LNCaP clone FGC (cell line): Measurements from ENCODE around the gene SLC8A1.

Experiments used
- DNase-seq: peaks from one replicate; pipeline ENCODE4 v3.0.0-alpha.2; 2011; ENCODE audit warnings: low read depth
- H3K4me3 ChIP-seq: 2 replicates; pipeline ENCODE4 v1.5.1; 2011; ENCODE audit warnings: mild to moderate bottlenecking, low read depth, low read length, control low read depth
- TF ChIP-seq, protein P1 (sequence below): IDR thresholded peaks from 2 replicates; pipeline ENCODE4 v1.5.1; 2012; ENCODE audit warnings: mild to moderate bottlenecking; ENCODE audit not compliant: control insufficient read depth, insufficient read depth; ENCODE audit errors: extremely low read depth

SLC8A1 gene

DNA sequence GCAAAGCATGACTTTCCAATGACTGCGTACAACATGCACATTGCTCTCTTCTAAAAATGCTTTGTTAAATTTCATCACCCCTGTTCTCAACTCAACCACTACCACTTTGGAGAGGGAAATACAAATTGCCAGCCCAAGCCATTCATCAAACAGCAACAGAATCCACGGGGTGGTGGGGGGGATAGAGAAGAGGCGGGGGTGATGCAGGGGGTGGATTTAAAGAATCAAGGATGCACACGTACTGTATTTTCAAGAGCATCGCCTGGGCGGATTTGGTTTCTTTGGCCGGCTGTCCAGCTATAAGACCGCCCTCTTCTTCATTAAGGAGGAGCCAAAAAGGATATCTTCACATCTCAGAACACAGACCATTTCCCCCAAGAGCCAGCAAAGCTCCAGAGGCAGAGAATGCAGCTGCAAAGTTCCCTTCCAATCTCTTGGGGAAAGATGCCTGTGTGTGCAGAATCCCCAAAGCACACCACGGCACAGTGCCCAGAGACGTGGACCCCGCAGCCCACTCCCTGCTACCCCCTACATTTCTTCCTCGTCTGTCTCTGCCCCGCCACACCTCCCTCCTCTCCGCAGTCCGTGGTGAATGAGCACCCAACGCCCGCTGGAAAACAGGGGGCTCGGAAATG, 977 bp downstream of the SLC8A1 start:
- no peak for DNase-seq
- H3K4me3 ChIP-seq = no peak overlapping the region
- TF ChIP-seq, protein P1, sequence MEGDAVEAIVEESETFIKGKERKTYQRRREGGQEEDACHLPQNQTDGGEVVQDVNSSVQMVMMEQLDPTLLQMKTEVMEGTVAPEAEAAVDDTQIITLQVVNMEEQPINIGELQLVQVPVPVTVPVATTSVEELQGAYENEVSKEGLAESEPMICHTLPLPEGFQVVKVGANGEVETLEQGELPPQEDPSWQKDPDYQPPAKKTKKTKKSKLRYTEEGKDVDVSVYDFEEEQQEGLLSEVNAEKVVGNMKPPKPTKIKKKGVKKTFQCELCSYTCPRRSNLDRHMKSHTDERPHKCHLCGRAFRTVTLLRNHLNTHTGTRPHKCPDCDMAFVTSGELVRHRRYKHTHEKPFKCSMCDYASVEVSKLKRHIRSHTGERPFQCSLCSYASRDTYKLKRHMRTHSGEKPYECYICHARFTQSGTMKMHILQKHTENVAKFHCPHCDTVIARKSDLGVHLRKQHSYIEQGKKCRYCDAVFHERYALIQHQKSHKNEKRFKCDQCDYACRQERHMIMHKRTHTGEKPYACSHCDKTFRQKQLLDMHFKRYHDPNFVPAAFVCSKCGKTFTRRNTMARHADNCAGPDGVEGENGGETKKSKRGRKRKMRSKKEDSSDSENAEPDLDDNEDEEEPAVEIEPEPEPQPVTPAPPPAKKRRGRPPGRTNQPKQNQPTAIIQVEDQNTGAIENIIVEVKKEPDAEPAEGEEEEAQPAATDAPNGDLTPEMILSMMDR = no peak

DNA sequence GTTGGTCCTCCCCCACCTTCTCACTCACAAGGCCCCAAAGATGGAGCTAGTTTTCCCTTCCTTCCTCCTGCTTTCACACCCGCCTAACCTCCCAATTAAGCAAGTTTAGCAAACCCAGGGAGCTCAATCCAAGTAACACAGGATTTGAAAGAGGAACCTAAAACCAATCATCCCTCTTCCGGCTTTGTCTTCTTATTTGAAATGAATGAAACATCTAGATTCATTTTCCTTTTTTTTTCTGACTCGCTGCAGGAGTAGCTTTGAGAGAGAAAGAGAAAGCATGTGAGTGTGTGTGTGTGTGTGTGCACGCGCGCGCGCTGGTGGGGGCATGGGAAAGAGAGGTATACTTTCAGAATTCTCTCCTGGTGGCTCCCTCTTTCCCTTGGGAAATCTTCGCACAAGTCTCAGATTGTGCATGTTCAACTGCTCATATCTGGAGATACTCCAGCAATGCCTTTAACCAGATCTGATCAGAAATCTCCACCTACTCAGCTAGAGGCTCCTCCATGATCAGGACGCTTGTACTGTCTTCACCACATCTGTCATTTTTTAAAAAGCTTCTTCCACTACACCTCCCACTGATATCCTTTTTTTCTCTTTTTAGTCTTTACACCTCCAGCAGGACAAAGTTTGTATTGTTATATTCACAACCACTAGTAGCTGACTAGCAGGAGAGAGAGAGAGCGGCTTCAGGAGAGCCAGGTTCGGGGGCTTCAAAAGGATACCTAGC, 1.7 kb downstream of the SLC8A1 start:
- no peak for DNase-seq
- TF ChIP-seq, protein P1 = no peak
- no peak overlapping the region for H3K4me3 ChIP-seq

DNA sequence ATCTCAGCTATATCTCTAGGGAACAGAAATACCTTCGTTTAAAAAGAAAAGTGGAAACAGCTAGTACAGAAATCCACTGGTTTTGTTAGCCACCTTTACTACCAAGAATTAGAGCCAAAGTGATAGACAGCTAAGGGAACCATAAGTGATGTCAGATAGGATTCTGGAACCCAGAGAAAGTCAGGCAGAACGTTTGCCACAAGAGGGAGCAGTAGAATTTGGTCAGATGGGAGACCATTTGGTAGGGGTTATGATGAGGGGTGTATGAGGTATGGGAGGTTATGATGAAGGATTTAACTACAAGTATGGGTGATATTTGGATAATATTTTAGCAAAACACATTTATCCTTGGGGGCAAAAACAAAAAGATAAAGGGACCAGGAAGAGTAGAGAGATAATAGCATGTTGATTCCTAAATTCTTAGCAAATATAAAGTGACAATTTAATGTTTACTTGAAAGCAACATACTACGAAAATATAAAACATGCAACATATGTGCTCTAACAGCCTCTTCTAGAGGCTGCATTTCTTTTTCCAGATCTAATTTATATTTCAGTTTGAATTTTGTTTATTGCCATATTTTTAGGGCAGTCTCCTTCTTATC, 3.3 kb downstream of the SLC8A1 start:
- TF ChIP-seq, protein P1 = peak; percentile 43
- DNase-seq = no peak
- H3K4me3 ChIP-seq = no peak overlapping the region

DNA sequence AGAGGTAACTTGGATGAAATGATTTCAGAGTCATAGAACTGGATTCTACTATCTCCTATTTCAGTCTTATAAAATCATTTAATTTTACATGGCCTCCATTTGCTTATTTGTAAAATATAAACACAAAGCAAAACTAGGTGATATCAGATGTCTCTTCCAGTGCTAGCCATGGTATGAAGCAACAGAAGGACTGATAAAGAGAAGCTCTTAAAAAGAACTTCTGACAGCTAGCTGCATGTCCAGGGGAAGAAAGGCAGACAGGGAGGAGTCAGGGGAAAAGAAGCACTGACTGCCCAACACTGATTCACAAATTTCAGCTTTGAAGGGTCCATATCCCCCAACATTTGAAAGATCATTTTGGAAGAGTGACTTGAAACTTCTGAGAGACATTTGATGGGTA, 6.4 kb downstream of the SLC8A1 start:
- no peak for DNase-seq
- H3K4me3 ChIP-seq = no peak overlapping the region
- TF ChIP-seq, protein P1 = no peak

DNA sequence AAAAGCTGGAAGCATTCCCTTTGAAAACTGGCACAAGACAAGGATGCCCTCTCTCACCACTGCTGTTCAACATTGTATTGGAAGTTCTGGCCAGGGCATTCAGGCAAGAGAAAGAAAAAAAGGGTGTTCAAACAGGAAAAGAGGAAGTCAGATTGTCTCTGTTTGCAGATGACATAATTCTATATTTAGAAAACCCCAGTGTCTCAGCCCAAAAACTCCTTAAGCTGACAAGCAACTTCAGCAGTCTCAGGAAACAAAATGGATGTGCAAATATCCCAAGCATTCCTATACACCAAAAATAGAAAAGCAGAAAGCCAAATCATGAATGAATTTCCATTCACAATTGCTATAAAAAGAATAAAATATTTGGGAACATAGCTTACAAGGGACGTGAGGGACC, 11.1 kb downstream of the SLC8A1 start:
- H3K4me3 ChIP-seq = no peak overlapping the region
- DNase-seq = no peak
- TF ChIP-seq, protein P1 = no peak

DNA sequence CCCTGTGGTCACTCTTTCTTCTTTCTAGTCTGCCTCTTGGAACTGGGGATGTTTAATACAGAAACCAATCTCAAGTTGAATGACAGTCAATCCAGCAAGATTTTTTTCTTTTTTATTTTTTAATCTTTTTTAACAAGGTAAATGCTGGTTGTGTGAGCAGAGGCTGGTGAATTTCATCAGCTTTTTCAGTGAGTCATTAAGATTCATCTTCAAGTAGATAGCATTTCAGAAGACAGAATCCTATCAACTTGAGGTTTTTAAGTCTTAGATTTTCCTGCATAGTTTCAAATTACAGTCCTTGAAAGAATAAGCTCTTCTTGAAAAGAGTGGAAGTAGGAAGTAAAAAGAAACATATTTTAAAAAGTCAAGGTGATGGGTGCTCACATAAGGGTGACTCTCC, 12.4 kb downstream of the SLC8A1 start:
- TF ChIP-seq, protein P1 = no peak
- DNase-seq = no peak

DNA sequence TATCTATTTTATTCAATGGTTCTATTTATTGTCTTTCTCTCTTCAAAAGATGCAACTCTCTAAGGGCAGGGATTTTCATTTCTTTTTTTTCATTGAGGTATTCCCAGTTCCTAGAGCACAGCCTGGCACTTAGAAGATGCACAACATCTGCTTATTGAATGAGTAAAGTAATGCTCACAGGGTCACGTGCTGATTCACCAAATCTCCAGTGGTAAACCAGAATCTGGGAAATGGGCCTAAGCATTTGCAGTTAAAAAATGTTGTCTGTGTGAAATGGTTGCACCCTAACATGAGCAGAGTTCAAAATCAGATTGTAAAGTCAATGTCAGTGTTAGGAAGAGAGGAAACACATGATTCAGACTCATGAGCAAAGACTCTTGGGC, 15.8 kb downstream of the SLC8A1 start:
- TF ChIP-seq, protein P1 = no peak
- DNase-seq = no peak
- no peak overlapping the region for H3K4me3 ChIP-seq

More for the DNA sequence above, 12.4 kb downstream of the SLC8A1 start:
- H3K4me3 ChIP-seq = no peak overlapping the region
